PC-9 (cell line): ENCODE measurements around the gene PSMG3.
"Not testable (repeated sequence)": the region's sequence is repeated elsewhere in the genome, so short reads cannot be mapped to it uniquely, and the experiment has no call there.

ENCODE experiments used
- EZH2 ChIP-seq: fragments of 200-600 bp; sonication (generic); IDR thresholded peaks from 2 replicates; pipeline ENCODE4 v1.8.0; 2017; ENCODE audit warnings: antibody characterized with exemption, low read depth
- TF ChIP-seq, protein P1 (sequence below): fragments of 200-600 bp; sonication (generic); conservative IDR thresholded peaks from 2 replicates; pipeline ENCODE4 v1.6.1; 2017; ENCODE audit warnings: mixed run types, antibody characterized with exemption, mild to moderate bottlenecking, moderate library complexity

DNA sequence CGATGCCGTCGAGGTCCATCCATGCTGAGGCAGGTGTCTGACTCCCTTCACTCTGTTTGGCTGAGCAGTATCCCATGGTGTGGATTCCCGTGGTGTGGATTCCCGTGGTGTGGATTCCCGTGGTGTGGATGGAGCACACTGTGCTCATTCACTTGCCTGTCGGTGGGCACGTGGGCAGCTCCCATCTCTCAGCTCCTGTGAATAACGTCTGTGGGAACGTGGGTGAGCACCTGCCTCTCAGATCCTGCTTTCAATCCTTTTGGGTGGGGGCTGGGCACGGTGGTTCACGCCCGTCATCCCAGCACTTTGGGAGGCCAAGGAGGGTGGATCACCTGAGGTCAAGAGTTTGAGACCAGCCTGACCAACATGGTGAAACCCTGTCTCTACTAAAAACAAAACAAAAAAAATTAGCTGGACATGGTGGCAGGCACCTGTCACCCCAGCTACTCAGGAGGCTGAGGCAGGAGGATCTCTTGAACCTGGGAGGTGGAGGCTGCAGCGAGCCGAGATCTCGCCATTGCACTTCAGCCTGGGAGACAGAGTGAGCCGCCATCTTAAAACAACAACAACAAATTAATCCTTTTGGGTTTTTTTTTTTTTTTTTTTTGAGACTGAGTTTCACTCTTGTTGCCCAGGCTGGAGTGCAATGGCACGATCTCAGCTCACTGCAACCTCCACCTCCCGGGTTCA, 13.6 kb upstream of the PSMG3 start:
- TF ChIP-seq, protein P1, sequence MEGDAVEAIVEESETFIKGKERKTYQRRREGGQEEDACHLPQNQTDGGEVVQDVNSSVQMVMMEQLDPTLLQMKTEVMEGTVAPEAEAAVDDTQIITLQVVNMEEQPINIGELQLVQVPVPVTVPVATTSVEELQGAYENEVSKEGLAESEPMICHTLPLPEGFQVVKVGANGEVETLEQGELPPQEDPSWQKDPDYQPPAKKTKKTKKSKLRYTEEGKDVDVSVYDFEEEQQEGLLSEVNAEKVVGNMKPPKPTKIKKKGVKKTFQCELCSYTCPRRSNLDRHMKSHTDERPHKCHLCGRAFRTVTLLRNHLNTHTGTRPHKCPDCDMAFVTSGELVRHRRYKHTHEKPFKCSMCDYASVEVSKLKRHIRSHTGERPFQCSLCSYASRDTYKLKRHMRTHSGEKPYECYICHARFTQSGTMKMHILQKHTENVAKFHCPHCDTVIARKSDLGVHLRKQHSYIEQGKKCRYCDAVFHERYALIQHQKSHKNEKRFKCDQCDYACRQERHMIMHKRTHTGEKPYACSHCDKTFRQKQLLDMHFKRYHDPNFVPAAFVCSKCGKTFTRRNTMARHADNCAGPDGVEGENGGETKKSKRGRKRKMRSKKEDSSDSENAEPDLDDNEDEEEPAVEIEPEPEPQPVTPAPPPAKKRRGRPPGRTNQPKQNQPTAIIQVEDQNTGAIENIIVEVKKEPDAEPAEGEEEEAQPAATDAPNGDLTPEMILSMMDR: not testable (repeated sequence)
- not testable (repeated sequence) for TF ChIP-seq EZH2
